ENCODE results near the gene LRBA.

The LRBA gene

GRCh38 chr4:150497612-150498011 lies 517.5 kb downstream of the LRBA start:
- DNase-seq (ENCODE audit: low spot score) = no peak

DNA sequence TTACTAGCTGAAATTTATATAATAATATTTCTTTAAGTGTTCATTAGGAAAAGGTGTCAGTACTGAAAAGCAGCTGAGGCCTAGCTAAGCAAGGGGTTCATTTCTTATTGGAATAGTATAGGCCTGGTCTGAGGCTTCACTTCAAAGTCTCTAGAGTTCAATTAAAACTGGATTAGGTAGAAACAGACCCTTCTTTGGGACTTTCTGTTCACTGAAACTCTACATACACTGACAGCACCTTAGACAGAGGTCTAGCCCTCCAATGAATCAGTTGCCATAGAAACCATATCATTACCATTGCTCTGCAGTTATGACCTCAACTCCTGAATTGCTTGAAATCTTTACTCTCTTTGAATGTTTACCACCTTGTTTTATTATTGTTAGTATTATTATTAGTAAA lies 519.5 kb downstream of the LRBA start:
- no peak for DNase-seq (ENCODE audit: low spot score)

DNA sequence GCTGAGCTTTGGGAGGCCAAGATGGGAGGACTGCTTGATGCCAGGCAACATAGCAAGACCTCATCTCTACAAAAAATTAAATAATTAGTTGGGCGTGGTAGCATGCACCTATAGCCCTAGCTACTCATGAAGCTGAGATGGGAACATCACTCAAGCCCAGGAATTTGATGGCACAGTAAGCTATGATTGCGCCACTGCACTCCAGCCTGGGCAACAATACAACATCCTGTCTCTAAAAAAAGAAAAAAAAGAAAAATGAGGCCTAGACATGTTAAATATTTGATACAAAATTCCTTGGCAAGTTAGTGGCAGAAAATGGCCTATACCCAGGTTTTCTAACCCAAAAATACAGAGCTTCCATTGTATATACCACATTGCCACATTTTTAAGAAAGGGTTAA lies 521.2 kb downstream of the LRBA start:
- no peak for DNase-seq (ENCODE audit: low spot score)

DNA sequence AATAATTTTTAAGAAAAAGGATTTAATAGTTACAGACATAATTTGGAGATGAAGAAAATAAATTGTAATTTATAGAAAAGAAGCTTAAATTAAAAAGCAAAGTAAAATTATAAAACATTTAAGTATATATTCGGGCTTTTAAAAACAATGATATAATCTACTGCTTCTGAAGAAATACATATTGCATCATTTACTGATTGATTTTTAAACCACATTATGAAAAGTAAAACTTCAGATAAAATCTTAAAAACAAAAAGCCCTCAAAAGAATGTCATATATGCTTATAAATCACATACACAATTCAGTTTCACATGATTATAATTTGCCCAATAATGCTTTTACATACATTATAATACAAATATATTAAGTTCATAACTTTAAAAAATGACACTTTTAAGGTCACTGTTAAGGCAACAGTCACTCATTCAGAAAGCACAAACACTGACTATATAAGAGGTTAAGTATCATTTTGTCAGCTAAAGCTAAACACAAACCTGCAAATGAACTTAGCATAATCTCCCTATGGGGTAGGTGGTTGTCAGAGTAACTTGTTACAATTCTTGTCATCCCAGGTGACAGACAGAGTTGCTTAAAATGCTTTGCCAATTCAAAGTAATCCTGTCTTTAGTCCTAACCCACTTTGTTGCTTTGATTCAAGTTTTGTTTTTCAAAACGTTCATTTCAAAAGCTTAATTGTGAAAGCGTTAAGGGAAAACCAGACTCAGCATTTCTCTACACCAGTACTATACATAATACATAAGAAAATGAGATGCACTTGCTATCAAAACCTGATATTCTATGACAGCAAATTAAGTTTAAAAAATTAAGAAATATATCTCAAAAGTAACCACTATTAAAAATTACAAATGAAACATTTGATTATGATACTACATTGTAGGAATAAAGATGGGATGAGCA lies 523.7 kb downstream of the LRBA start:
- no peak for DNase-seq (ENCODE audit: low spot score)

DNA sequence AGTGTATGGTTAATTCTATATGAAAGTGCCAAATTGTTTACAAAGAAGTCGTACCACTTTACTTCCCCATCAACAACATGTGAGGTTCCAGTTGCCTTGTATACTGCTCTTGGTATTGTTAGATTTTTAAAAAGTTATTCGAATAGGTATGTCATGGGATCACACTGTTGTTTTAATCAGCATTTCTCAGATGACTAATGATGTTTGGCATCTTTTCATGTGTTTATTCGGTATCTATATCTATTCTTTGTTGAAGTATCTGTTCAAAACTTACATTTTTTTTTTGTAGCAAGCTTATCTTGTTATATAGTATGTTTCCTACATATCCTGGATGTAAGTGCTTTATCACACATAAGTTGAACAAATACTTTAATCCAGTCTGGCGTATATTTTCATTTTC lies 532.5 kb downstream of the LRBA start:
- no peak for DNase-seq (ENCODE audit: low spot score)

DNA sequence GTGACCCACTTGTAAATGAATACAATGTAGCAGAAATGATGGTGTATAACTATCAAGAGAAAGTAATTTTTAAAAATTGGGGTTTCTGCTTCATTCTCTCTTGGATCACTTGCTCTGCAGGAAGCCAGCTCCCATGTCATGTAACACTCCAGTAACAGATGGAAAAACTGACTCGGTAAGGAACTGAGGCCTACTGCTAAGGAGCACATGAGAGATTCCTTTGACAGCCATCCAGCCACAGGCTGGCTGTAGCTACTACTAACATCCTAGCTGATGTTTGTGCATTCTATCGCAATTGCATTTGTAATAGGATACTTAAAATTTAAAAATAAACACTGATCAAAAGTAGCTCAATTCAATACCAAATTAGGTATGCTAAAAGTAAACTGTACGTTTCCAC lies 535.4 kb downstream of the LRBA start:
- no peak for DNase-seq (ENCODE audit: low spot score)

GRCh38 chr4:150477869-150478268 lies 537.2 kb downstream of the LRBA start:
- DNase-seq (ENCODE audit: low spot score) = no peak

DNA sequence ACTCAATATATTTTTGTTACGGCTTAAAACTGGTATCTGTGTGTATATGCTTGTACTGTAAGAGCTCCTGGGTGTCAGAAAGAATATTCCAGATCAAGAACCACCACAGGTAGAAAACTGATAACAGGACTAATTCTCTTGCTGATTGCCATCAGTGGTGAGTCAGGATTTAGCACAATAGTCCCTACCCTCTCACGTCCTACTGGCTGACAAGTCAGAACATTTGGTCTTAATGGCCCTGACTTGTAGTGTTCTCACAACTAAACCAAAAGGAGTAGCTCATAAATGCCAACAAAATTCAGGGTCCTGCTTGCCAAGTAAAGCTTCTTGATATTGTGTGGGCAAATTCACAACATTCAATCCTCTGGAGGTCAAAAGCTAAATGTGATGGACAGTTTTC lies 538.3 kb downstream of the LRBA start:
- DNase-seq (ENCODE audit: low spot score) = no peak

DNA sequence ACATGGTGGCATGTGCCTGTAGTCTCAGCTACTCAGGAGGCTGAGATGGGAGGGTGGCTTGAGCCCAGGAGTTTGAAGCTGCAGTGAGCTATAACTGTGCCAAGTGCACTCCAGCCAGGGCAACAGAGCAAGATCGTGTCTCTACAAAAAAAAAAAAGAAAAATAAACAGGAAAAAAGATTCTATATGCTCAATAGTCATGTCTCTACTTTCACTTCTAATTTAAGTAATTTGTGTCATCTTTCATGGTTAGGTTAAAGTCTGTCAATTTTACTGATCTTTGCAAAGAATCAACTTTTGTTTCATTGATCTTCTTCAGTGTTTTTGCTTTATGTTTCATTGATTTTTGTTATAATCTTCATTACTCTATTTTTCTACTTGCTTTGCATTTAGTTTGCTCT lies 539.3 kb downstream of the LRBA start:
- no peak for DNase-seq (ENCODE audit: low spot score)

DNA sequence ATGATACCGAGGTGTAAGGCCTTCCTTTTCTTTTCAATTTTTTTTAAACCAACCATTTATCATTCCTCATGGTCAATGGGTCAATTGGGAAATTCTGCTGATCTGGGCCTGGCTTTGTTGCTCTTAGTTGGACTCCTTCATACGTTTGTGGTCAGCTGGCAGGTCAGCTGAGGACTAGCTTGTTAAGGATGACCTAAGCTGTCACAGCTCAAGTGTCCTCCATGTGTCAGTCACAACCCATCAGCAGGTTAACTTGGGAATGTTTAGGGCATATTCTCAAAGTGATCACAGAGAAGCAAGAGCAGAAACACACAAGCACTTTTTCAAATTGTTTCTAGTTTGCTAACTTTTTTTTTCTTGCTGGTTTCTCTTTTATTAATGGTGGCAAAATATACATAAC lies 550.6 kb downstream of the LRBA start:
- DNase-seq (ENCODE audit: low spot score) = no peak

DNA sequence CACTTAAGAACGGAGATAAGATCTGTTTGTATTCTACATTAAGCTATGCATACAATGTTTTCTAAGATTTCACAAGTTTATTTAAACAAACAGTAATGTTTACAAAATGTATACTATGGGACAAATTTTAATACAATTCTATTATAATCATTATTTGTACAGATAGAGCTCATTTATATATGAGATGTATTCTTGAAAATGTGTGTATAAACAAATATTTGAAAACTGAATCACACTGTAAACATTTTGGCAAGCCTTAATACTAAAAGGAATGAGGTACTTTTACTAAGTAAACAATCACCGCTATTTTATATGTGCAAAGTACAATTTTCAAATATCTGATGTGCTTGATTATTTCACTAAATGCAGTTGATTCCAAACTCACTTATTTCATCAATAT lies 552.3 kb downstream of the LRBA start:
- no peak for DNase-seq (ENCODE audit: low spot score)

- no peak for DNase-seq (ENCODE audit: low spot score)
Observed at GRCh38 chr4:150461957-150462356, 553.1 kb downstream of the LRBA start.

DNA sequence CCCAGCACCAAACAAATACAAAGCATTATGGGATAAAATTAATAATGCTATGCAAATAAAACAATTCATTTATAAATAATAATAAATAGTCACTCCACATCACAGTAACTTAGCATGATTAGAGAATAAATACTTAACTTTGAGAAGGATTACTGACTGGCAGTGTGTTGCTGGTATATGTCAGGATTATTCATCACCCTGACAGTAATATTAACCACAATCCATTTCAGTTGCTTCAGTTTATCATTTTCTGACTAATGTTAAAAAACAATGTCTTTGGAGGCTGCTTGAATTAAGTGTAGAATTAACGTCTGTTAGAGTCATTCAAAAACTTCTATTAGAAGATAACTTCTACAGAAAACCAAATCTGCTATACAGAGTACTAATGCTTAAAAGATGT lies 557.3 kb downstream of the LRBA start:
- no peak for DNase-seq (ENCODE audit: low spot score)

DNA sequence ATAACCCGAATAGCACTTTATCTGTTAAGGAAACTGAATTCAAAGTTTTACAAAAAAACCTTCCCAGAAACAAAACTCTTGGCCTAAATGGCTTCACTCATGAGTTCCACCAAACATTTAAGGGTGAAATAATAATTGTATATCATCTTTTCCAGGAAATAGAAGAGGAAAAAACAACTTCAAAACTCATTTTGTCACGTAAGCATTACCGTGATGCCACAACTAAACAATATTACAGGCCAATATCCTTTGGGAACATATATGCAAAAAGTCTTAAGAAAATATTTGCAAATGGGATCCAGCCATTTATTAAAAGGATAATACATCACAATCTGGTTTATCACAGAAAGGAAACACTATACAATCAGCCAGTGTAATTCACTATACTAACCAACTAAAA lies 563.2 kb downstream of the LRBA start:
- DNase-seq (ENCODE audit: low spot score) = no peak

GRCh38 chr4:150447356-150447755 lies 567.7 kb downstream of the LRBA start:
- no peak for DNase-seq (ENCODE audit: low spot score)

- no peak for DNase-seq (ENCODE audit: low spot score)
Observed at GRCh38 chr4:150439451-150439933, 575.6 kb downstream of the LRBA start.

- no peak for DNase-seq (ENCODE audit: low spot score)
Observed at GRCh38 chr4:150436598-150437370, 578.3 kb downstream of the LRBA start.

- no peak for DNase-seq (ENCODE audit: low spot score)
Observed at GRCh38 chr4:150431221-150431620, 583.9 kb downstream of the LRBA start.

GRCh38 chr4:150425161-150425560 lies 589.9 kb downstream of the LRBA start:
- no peak for DNase-seq (ENCODE audit: low spot score)

DNA sequence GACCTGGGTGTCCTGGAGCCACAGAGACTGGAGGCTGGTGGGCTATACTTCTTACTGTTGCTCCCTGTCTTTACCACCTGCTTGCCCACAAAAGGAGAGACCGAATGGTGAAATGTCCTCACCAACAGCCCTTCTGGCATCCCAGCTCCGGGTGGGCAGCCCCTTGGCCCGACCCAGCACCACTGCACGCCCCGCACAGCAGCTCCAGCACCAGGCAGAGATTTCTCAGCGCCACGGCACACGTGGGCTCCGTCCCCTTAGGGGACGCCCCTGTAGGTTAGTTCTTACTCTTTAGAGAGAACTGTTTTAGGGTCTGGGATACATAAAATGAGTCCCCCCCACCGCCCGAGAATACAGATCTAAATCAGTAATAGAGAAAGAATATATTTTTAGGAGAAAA lies 591.6 kb downstream of the LRBA start:
- DNase-seq (ENCODE audit: low spot score) = no peak

DNA sequence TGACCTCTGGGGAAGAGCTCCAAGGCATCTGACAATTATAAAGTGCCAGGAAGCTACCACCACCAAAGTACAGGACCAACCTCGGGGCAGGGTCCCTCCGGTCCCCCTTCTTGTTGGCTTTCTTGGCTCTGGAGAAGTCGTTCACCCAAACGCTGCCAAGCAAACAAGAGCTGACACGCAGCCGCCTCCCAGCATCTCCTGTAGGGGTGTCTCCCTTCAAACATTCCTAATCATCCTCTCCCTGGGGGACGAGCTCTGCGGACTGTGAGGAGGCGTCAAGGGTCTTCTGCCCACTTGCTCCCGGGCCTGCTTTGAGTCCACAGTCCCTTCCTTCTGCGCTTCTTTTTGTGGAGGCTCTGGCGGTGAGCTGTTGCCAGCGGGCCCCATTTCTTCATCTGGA lies 592.0 kb downstream of the LRBA start:
- DNase-seq (ENCODE audit: low spot score) = no peak

DNA sequence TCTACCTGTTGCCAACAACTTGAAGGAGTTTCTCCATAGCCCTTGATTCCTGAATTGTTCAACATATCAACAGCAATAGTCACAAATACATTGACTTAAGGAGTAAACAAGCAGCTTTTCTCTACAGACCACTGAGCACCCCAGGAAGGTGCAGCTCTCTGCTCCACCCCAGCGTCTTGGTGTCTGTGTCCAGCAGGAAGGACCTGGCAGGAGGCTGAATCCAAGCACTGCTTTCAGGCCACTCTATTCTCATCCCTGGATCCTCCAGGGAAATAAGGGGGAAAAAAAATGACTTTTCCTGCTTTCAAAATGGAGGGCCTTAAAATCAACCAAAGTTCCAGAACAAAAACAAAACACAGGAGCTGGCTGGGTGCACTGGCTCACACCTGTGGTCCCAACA lies 593.5 kb downstream of the LRBA start:
- DNase-seq (ENCODE audit: low spot score) = no peak

GRCh38 chr4:150419939-150420338 lies 595.1 kb downstream of the LRBA start:
- no peak for DNase-seq (ENCODE audit: low spot score)

Measured in CD4-positive, alpha-beta T cell treated with Interleukin-2 at 100 ng/mL for 4 hours (primary cell).